Transverse colon (tissue), 4 donors: ENCODE measurements around the gene ARHGAP31. TPM values are rescaled to one million over a fixed set of nuclear protein-coding genes. Genes with fewer than 3 reads are reported as not detected.

Source experiments
- DNase-seq: peaks from one replicate; pipeline ENCODE4 v3.0.0-alpha.2; 2019
- H3K27ac ChIP-seq, 4 donors: fragments of 200-600 bp; sonication (generic); 2 replicates each; pipeline ENCODE4 v1.5.1; 2016 to 2018; ENCODE audit warnings: inconsistent platforms in 4 of 4
- H3K27me3 ChIP-seq: fragments of 200-600 bp; sonication (generic); 2 replicates; pipeline ENCODE4 v1.5.1; 2017; ENCODE audit warnings: inconsistent platforms
- H3K36me3 ChIP-seq, 4 donors: fragments of 200-600 bp; sonication (generic); 2 replicates each; pipeline ENCODE4 v1.5.1; 2017 to 2019; ENCODE audit warnings: inconsistent platforms in 4 of 4
- H3K4me1 ChIP-seq, 4 donors: fragments of 200-600 bp; sonication (generic); 2 replicates each; pipeline ENCODE4 v1.5.1; 2017 to 2020; ENCODE audit warnings: inconsistent platforms in 4 of 4
- H3K4me3 ChIP-seq, 4 donors: fragments of 200-600 bp; sonication (generic); 1 replicate in 1 of 4; 2 replicates in 3 of 4; pipeline versions ENCODE4 v1.5.1 to v1.6.1; 2017 to 2019; ENCODE audit warnings: inconsistent platforms in 4 of 4
- H3K9me3 ChIP-seq, 2 donors: fragments of 200-600 bp; sonication (generic); 2 replicates each; pipeline ENCODE4 v1.5.1; 2017 to 2019; ENCODE audit warnings: inconsistent platforms in 2 of 2
- EP300 ChIP-seq: sonication (generic); formaldehyde crosslinking; IDR thresholded peaks from one replicate; pipeline ENCODE4 v1.6.1; 2017; ENCODE audit warnings: antibody characterized with exemption, low read depth
- POLR2A ChIP-seq: fragments of 450-650 bp; IDR thresholded peaks from one replicate; pipeline ENCODE4 v1.6.1; 2016; ENCODE audit warnings: antibody characterized with exemption, mild to moderate bottlenecking, moderate library complexity
- POLR2AphosphoS5 ChIP-seq, 3 donors: sonication (generic); formaldehyde crosslinking; IDR thresholded peaks; one replicate each; pipeline ENCODE4 v1.6.1; 2016; ENCODE audit warnings: antibody characterized with exemption in 3 of 3
- WGBS, 2 donors: methylation state at CpG; one replicate each; pipeline ENCODE4 v1.1.5; 2018; ENCODE audit warnings: low coverage in 1 of 2; 5-methylcytosine and 5-hydroxymethylcytosine counted together
- in situ Hi-C, 4 donors: fragments of 200-750 bp; cut with MboI; loops; one replicate each; pipeline versions ENCODE4 v1.15.0 to v1.15.1; 2017; ENCODE audit warnings: low sequenced_read_pairs in 3 of 4, low pct_ligation_motif_present in 1 of 4, low pct_unique_long_range_greater_than_20kb in 1 of 4
- intact Hi-C: fragments of 100-400 bp; cut with DNase I; formaldehyde crosslinking; loops from one replicate; pipeline ENCODE4 v1.15.1; 2023; ENCODE audit warnings: low total_unique reads
- total RNA-seq, 4 donors: library from RNA; depleted of rRNA; stranded (reverse); fragments of >200 nt; gene quantifications; one replicate each; pipeline ENCODE4 v1.1.0, GENCODE V29; 2016
- TF ChIP-seq, protein P1 (sequence below), 5 experiments: fragments of 200-600 bp in 3 of 5; fragments of 450-650 bp in 2 of 5; sonication (generic) in 3 of 5; IDR thresholded peaks; 1 replicate in 2 of 5; 2 replicates in 3 of 5; pipeline ENCODE4 v1.5.1; 2016 to 2017; ENCODE audit warnings: antibody characterized with exemption in 5 of 5, inconsistent platforms in 3 of 5, mild to moderate bottlenecking in 2 of 5, moderate library complexity in 1 of 5

The ARHGAP31 gene
- total RNA-seq, 4 donors from 2014 or later: 6.7 to 68.5 (median 9.6) TPM

DNA sequence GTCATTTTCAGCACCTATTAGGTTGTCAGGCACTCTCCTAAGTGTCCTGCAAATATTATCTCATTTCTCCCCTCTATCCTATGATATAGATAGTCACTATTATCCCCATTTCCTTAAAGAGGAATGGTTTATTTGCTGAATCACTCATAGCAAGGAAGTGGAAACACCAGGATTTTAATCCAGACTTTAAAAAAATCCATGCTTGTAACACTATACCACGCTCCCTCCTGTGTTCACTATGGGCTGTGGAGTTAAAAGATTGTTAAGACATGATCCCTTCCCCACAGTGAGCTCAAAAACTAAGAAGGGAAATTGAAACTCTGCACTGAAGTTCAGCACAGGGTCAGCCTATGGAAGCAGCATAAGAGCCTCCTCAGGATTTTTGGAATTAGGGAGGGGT lies 109.0 kb downstream of the ARHGAP31 start:
- whole genome bisulfite sequencing, 2 donors: 100% methylated on average over 1 of the region's 1 CpG
- H3K27me3 ChIP-seq: no peaks in the 10 kb centered on the region
- H3K9me3 ChIP-seq: no peaks in the 10 kb centered on the region
- no peak for DNase-seq
- peaks cover 0 to 7% (median 3%) of the 10 kb centered on the region in 4 donors for H3K36me3 ChIP-seq
- H3K4me3 ChIP-seq: no peak overlapping the region
- no peak overlapping the region for H3K27ac ChIP-seq
- intact Hi-C loops (no loop called here), in situ Hi-C loops (no loop called here)
- H3K4me1 ChIP-seq: no peaks in the 10 kb centered on the region
- TF ChIP-seq POLR2A: no peak
- TF ChIP-seq, protein P1, sequence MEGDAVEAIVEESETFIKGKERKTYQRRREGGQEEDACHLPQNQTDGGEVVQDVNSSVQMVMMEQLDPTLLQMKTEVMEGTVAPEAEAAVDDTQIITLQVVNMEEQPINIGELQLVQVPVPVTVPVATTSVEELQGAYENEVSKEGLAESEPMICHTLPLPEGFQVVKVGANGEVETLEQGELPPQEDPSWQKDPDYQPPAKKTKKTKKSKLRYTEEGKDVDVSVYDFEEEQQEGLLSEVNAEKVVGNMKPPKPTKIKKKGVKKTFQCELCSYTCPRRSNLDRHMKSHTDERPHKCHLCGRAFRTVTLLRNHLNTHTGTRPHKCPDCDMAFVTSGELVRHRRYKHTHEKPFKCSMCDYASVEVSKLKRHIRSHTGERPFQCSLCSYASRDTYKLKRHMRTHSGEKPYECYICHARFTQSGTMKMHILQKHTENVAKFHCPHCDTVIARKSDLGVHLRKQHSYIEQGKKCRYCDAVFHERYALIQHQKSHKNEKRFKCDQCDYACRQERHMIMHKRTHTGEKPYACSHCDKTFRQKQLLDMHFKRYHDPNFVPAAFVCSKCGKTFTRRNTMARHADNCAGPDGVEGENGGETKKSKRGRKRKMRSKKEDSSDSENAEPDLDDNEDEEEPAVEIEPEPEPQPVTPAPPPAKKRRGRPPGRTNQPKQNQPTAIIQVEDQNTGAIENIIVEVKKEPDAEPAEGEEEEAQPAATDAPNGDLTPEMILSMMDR (IDR thresholded peaks at IDR 0.05): no peak
- TF ChIP-seq EP300: no peak
- no peak for TF ChIP-seq POLR2AphosphoS5 (IDR thresholded peaks at IDR 0.05)

DNA sequence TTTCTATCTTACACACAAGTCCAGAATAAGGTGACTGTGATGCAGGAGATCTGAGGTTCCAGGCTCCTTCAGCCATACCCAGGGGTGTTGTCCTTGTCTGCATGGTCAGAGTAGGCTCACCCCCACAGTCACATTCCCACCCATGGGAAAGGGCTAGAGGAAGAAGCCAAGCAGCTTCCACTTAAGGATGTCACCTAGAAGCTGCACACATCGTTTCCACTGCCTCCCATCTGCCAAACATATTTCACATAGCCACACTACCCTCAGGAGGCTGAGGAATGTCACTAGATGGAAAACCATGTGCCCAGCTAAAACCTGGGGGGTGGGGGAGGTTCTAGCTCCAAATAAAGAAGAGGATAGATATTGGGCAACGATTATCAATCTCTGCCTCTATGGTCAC lies 111.1 kb downstream of the ARHGAP31 start:
- no peaks in the 10 kb centered on the region for H3K27me3 ChIP-seq
- TF ChIP-seq EP300 (no peak), POLR2AphosphoS5 (IDR thresholded peaks at IDR 0.05) (no peak), POLR2A (no peak)
- TF ChIP-seq, protein P1 (IDR thresholded peaks at IDR 0.05): no peak
- WGBS, 2 donors: 81% methylated on average over 2 of the region's 2 CpGs; no CpG with 5 or more reads in 1 of the 2 donors
- H3K9me3 ChIP-seq: no peaks in the 10 kb centered on the region
- peaks cover 0 to 3% (median 0%) of the 10 kb centered on the region in 4 donors for H3K36me3 ChIP-seq
- intact Hi-C loops: no loop called here
- no peaks in the 10 kb centered on the region for H3K4me1 ChIP-seq
- no peak overlapping the region for H3K4me3 ChIP-seq
- no peak for DNase-seq
- no peak overlapping the region for H3K27ac ChIP-seq
- in situ Hi-C loops: no loop called here

GRCh38 chr3:119408243-119408950 lies 114.2 kb downstream of the ARHGAP31 start:
- Histone ChIP-seq H3K36me3 (no peaks in the 10 kb centered on the region), H3K27me3 (no peaks in the 10 kb centered on the region), H3K27ac (no peak overlapping the region), H3K4me1 (no peaks in the 10 kb centered on the region), H3K9me3 (no peaks in the 10 kb centered on the region), H3K4me3 (no peak overlapping the region)
- intact Hi-C loops (no loop called here), in situ Hi-C loops (no loop called here)
- TF ChIP-seq POLR2AphosphoS5 (IDR thresholded peaks at IDR 0.05) (no peak), POLR2A (no peak), EP300 (no peak)
- TF ChIP-seq, protein P1 (IDR thresholded peaks at IDR 0.05): no peak
- no peak for DNase-seq
- WGBS, 2 donors: 72 to 79% methylated on average over 3 of the region's 3 CpGs

DNA sequence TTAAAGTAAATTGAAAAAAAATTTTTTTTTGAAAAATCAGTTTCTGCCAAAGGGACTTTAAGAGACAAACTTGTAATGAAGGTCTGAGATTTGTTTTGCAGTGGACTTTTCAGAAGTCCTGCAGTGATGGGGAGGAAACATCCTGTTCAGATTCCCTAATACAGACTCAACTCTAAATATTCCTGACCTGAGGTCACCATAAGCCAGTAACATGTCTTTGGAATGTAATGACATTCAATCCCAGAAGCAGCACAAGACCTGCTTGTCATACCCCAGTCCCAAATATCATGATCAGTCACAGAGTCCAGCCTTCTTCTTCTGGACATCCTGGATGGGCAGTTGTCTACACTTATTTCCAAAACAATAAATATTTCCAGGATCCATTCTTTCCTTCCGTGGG lies 115.7 kb downstream of the ARHGAP31 start:
- H3K4me3 ChIP-seq: no peak overlapping the region
- no peaks in the 10 kb centered on the region for H3K9me3 ChIP-seq
- TF ChIP-seq, protein P1 (IDR thresholded peaks at IDR 0.05): no peak
- TF ChIP-seq POLR2A (no peak), EP300 (no peak), POLR2AphosphoS5 (IDR thresholded peaks at IDR 0.05) (no peak)
- H3K36me3 ChIP-seq: no peaks in the 10 kb centered on the region
- H3K4me1 ChIP-seq: no peaks in the 10 kb centered on the region
- no peak overlapping the region for H3K27ac ChIP-seq
- intact Hi-C loops (no loop called here), in situ Hi-C loops (no loop called here)
- WGBS, 2 donors: 68 to 100% methylated on average over 1 of the region's 1 CpG
- DNase-seq: no peak
- no peaks in the 10 kb centered on the region for H3K27me3 ChIP-seq
